ENCODE measurements around the gene PFDN2. TPM values are rescaled to one million over a fixed set of nuclear protein-coding genes. Genes with fewer than 3 reads are reported as not detected.

Gene PFDN2
- total RNA-seq, 1 donor from 2014 or later, result 74.1 TPM

DNA sequence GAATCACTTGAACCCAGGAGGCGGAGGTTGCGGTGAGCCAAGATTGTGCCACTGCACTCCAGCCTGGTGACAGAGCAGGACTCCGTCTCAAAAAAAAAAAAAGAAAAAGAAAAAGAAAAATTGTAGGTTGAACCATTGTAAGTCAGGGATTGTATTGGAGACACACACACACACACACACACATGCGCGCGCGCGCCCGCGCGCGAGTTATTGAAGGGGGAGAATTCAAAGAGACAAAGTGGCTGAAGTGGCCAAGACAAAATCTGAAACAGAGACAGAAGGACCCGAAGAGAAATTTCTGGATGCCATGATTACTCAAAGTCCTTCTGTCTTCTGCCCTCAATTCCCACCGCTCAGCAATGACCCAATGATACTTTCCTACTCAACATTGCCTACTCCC, 23.4 kb downstream of the PFDN2 start:
- Histone ChIP-seq H3K4me1 (no peaks in the 10 kb centered on the region), H3F3A (ENCODE audit: low read depth) (peaks cover 8% of the 10 kb centered on the region), H3K9me3 (ENCODE audit: low read depth) (no peaks in the 10 kb centered on the region), H3K4me2 (no peak overlapping the region), H3K27ac (no peak overlapping the region), H3K27me3 (no peaks in the 10 kb centered on the region), H3K79me2 (ENCODE audit: low read depth) (no peaks in the 10 kb centered on the region), H2AFZ (replicated peaks) (no peak overlapping the region), H3K9ac (no peak overlapping the region), H3K4me3 (no peak overlapping the region), H4K20me1 (ENCODE audit: low read depth) (no peaks in the 10 kb centered on the region), H3K36me3 (no peaks in the 10 kb centered on the region)
- Mint-ChIP-seq H3K4me3 (no peak overlapping the region), H3K36me3 (no peaks in the 10 kb centered on the region), H3K27me3 (ENCODE audit: insufficient read depth, low read depth) (peaks cover 13% of the 10 kb centered on the region), H3K4me1 (peaks cover 15% of the 10 kb centered on the region), H3K27ac (no peak overlapping the region), H3K9me3 (no peaks in the 10 kb centered on the region)
- TF ChIP-seq, protein P1, sequence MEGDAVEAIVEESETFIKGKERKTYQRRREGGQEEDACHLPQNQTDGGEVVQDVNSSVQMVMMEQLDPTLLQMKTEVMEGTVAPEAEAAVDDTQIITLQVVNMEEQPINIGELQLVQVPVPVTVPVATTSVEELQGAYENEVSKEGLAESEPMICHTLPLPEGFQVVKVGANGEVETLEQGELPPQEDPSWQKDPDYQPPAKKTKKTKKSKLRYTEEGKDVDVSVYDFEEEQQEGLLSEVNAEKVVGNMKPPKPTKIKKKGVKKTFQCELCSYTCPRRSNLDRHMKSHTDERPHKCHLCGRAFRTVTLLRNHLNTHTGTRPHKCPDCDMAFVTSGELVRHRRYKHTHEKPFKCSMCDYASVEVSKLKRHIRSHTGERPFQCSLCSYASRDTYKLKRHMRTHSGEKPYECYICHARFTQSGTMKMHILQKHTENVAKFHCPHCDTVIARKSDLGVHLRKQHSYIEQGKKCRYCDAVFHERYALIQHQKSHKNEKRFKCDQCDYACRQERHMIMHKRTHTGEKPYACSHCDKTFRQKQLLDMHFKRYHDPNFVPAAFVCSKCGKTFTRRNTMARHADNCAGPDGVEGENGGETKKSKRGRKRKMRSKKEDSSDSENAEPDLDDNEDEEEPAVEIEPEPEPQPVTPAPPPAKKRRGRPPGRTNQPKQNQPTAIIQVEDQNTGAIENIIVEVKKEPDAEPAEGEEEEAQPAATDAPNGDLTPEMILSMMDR (IDR thresholded peaks at IDR 0.05), result no peak
- no peak for TF ChIP-seq EZH2phosphoT487 (IDR thresholded peaks at IDR 0.05)
- no peak for TF ChIP-seq EZH2 (IDR thresholded peaks at IDR 0.05)
- no peak for DNase-seq (ENCODE audit: low spot score)

DNA sequence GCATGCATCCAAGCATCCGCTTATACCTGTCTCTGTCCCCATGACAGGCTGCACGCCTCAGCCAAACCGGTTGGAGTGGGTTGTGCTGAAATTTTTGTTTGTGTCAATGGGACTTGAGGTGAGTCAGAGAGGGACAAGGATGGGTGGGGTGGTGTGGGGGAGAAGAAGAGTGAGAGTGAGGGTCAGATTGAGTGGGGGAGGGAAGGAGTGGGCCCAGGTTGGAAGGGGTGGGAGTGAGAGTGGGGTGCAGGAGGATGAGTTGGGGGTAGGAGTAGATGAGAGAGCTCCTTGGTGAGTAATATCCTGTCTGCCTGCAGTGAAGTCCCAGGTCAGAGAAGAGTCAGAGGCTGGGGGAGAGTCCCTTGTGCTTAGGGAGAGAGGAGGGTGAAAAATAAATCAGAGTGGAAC, 25.2 kb downstream of the PFDN2 start:
- H3K27me3 Mint-ChIP-seq (ENCODE audit: insufficient read depth, low read depth), result peaks cover 9% of the 10 kb centered on the region
- no peak for DNase-seq (ENCODE audit: low spot score)
- H3K27ac ChIP-seq, result no peak overlapping the region
- H2AFZ ChIP-seq (replicated peaks), result no peak overlapping the region
- H3K9me3 Mint-ChIP-seq, result no peaks in the 10 kb centered on the region
- H3K9me3 ChIP-seq (ENCODE audit: low read depth), result no peaks in the 10 kb centered on the region
- H3K9ac ChIP-seq, result no peak overlapping the region
- H3K27me3 ChIP-seq, result no peaks in the 10 kb centered on the region
- no peak for TF ChIP-seq EZH2phosphoT487 (IDR thresholded peaks at IDR 0.05)
- TF ChIP-seq, protein P1 (IDR thresholded peaks at IDR 0.05), result no peak
- TF ChIP-seq EZH2 (IDR thresholded peaks at IDR 0.05), result no peak
- no peak overlapping the region for H3K27ac Mint-ChIP-seq
- H3K4me3 ChIP-seq, result no peak overlapping the region
- H4K20me1 ChIP-seq (ENCODE audit: low read depth), result no peaks in the 10 kb centered on the region
- no peaks in the 10 kb centered on the region for H3K36me3 ChIP-seq
- H3F3A ChIP-seq (ENCODE audit: low read depth), result no peaks in the 10 kb centered on the region
- H3K4me1 Mint-ChIP-seq, result peaks cover 6% of the 10 kb centered on the region
- H3K79me2 ChIP-seq (ENCODE audit: low read depth), result no peaks in the 10 kb centered on the region
- H3K36me3 Mint-ChIP-seq, result no peaks in the 10 kb centered on the region
- no peak overlapping the region for H3K4me3 Mint-ChIP-seq
- H3K4me2 ChIP-seq, result no peak overlapping the region
- H3K4me1 ChIP-seq, result no peaks in the 10 kb centered on the region

DNA sequence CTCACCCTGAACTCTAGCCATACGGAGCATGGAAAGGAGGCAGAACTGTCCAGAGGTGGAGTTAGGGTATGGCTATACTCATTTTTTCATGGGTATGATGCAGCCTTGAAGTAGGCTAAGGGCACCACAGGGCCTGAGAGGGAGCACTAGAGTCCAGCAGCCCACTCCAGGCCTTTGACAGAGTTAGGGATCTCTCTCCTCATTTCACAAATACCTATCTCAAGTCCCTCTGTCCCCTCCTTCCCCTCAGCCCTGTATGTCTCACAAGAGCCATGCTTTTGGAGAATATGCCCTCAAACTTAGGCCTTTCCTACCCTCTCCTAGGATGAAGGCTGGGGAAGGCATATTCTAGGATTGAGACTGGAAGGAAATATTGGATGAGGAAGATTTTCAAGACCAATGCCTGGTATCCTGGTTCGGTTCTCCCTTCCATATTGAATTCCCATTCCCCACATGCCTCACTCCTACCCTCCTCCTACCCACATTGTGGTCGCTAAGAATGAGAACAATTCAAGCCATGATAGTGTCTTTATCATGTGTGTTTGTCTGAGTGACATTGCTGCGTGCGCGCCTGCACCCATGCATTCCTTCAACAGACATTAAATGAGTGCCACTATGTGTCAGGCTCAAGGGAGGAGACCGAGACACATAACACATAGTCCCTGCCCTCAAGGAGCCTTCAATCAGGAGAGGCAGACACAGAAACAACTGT, 25.9 kb downstream of the PFDN2 start:
- no peaks in the 10 kb centered on the region for H3K4me1 ChIP-seq
- Mint-ChIP-seq H3K27me3 (ENCODE audit: insufficient read depth, low read depth) (peaks cover 5% of the 10 kb centered on the region), H3K4me1 (no peaks in the 10 kb centered on the region), H3K4me3 (no peak overlapping the region), H3K36me3 (no peaks in the 10 kb centered on the region), H3K9me3 (no peaks in the 10 kb centered on the region), H3K27ac (peak overlapping the region; percentile 23)
- no peak overlapping the region for H3K4me3 ChIP-seq
- H3K27me3 ChIP-seq, result no peaks in the 10 kb centered on the region
- no peaks in the 10 kb centered on the region for H3K9me3 ChIP-seq (ENCODE audit: low read depth)
- no peaks in the 10 kb centered on the region for H3F3A ChIP-seq (ENCODE audit: low read depth)
- H3K4me2 ChIP-seq, result no peak overlapping the region
- no peaks in the 10 kb centered on the region for H3K36me3 ChIP-seq
- no peaks in the 10 kb centered on the region for H3K79me2 ChIP-seq (ENCODE audit: low read depth)
- no peaks in the 10 kb centered on the region for H4K20me1 ChIP-seq (ENCODE audit: low read depth)
- no peak overlapping the region for H2AFZ ChIP-seq (replicated peaks)
- no peak for TF ChIP-seq EZH2 (IDR thresholded peaks at IDR 0.05)
- no peak overlapping the region for H3K27ac ChIP-seq
- H3K9ac ChIP-seq, result no peak overlapping the region
- DNase-seq (ENCODE audit: low spot score), result no peak

DNA sequence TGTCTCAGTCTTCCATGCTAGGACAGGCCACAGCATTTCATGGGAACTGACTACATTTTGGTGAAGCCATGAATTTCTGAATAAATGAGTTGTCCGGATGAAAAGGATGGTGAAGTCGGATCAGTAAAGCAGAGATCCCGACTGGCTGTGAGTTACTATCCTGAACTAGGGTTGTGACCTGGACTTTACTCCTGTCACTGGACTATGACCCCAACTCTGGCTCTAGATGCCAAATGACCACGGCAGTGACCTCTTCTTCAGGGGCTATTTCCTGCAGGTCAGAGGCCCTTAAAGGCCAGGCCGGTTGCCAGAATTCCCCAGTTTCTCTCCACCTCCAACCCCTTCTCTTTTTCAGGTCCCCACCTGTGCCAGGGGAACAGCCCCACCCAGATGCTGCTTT, 26.7 kb downstream of the PFDN2 start:
- H3K4me1 Mint-ChIP-seq, result peaks cover 1% of the 10 kb centered on the region

More for the DNA sequence above, 26.7 kb downstream of the PFDN2 start:
- Mint-ChIP-seq H3K4me3 (no peak overlapping the region), H3K36me3 (no peaks in the 10 kb centered on the region), H3K27me3 (ENCODE audit: insufficient read depth, low read depth) (peaks cover 5% of the 10 kb centered on the region), H3K9me3 (no peaks in the 10 kb centered on the region), H3K27ac (no peak overlapping the region)
- no peak overlapping the region for H3K27ac ChIP-seq
- no peak overlapping the region for H3K4me3 ChIP-seq
- H4K20me1 ChIP-seq (ENCODE audit: low read depth), result no peaks in the 10 kb centered on the region
- H3K36me3 ChIP-seq, result no peaks in the 10 kb centered on the region
- TF ChIP-seq, protein P1 (IDR thresholded peaks at IDR 0.05), result no peak
- TF ChIP-seq EZH2 (IDR thresholded peaks at IDR 0.05) (no peak), EZH2phosphoT487 (IDR thresholded peaks at IDR 0.05) (no peak)
- H2AFZ ChIP-seq (replicated peaks), result no peak overlapping the region
- no peaks in the 10 kb centered on the region for H3K9me3 ChIP-seq (ENCODE audit: low read depth)
- no peaks in the 10 kb centered on the region for H3K79me2 ChIP-seq (ENCODE audit: low read depth)
- H3F3A ChIP-seq (ENCODE audit: low read depth), result no peaks in the 10 kb centered on the region
- no peak overlapping the region for H3K9ac ChIP-seq
- H3K27me3 ChIP-seq, result no peaks in the 10 kb centered on the region
- no peak overlapping the region for H3K4me2 ChIP-seq
- peaks cover 5% of the 10 kb centered on the region for H3K4me1 ChIP-seq
- no peak for DNase-seq (ENCODE audit: low spot score)
